H1 (cell line): Measurements from ENCODE around the gene P2RX5. TPM values are rescaled to one million over a fixed set of nuclear protein-coding genes. Genes with fewer than 3 reads are reported as not detected.

Experiments used
- CTCF ChIA-PET: fragments of 300-600 bp; sonication (Branson Sonifier 250); formaldehyde crosslinking; loops from one replicate; lab custom pipeline; 2021; ENCODE audit not compliant: partially characterized antibody; lab: Charles Lee
- POLR2A ChIA-PET: fragments of 300-600 bp; sonication (Branson Sonifier 250); formaldehyde crosslinking; loops from one replicate; lab custom pipeline; 2021; ENCODE audit warnings: inconsistent platforms; ENCODE audit not compliant: partially characterized antibody; lab: Charles Lee
- DNase-seq, 2 experiments: peaks; one replicate each; pipeline versions ENCODE4 v3.0.0 to v3.0.0-alpha.2; 2010 to 2022; ENCODE audit warnings: low spot score in 2 of 2, low read depth in 1 of 2, mixed read lengths in 1 of 2
- FAIRE-seq: peaks from 2 replicates; lab custom pipeline; 2011; peaks lifted over from hg19 to GRCh38; lab: Jason Lieb, UNC
- H2AFZ ChIP-seq: 2 replicates; pipeline ENCODE4 v1.8.1; 2012; ENCODE audit warnings: low read length, inconsistent platforms
- H2AK5ac ChIP-seq: 2 replicates; pipeline ENCODE4 v1.6.1; 2013; ENCODE audit warnings: low read depth, low read length
- H2BK120ac ChIP-seq: replicated peaks from 2 replicates; pipeline ENCODE3; 2013; ENCODE audit warnings: low read depth, low read length, inconsistent platforms
- H2BK12ac ChIP-seq: 2 replicates; pipeline ENCODE4 v1.6.1; 2013; ENCODE audit warnings: low read depth, low read length
- H2BK15ac ChIP-seq: 2 replicates; pipeline ENCODE4 v1.6.1; 2013; ENCODE audit warnings: low read length
- H2BK20ac ChIP-seq: 2 replicates; pipeline ENCODE4 v1.6.1; 2013; ENCODE audit warnings: low read length
- H2BK5ac ChIP-seq: 2 replicates; pipeline ENCODE4 v1.6.1; 2013; ENCODE audit warnings: low read depth, low read length
- H3K14ac ChIP-seq: 2 replicates; pipeline ENCODE4 v1.6.1; 2013; ENCODE audit warnings: inconsistent platforms; ENCODE audit not compliant: insufficient read length
- H3K18ac ChIP-seq: 2 replicates; pipeline ENCODE4 v1.6.1; 2013; ENCODE audit warnings: low read length; ENCODE audit errors: extremely low read depth
- H3K23ac ChIP-seq: 2 replicates; pipeline ENCODE4 v1.6.1; 2013; ENCODE audit warnings: inconsistent platforms; ENCODE audit not compliant: insufficient read length
- H3K23me2 ChIP-seq: 2 replicates; pipeline ENCODE4 v1.6.1; 2013; ENCODE audit warnings: low read depth, low read length
- H3K27ac ChIP-seq: 2 replicates; pipeline ENCODE4 v1.6.1; 2011; ENCODE audit warnings: low read depth, low read length, inconsistent platforms
- H3K27me3 ChIP-seq, 4 experiments: replicated peaks in 1 of 4; 1 replicate in 1 of 4; 2 replicates in 3 of 4; pipeline versions ENCODE4 v1.6.1 to v1.8.1; 2011 to 2013; ENCODE audit warnings: low read length in 3 of 4, mild to moderate bottlenecking in 3 of 4, inconsistent platforms in 2 of 4, mixed read lengths in 2 of 4, moderate library complexity in 1 of 4; ENCODE audit not compliant: control insufficient read depth in 3 of 4, insufficient read depth in 3 of 4; ENCODE audit errors: extremely low read depth in 1 of 4
- H3K36me3 ChIP-seq, 4 experiments: 2 replicates each; pipeline versions ENCODE4 v1.6.1 to v1.8.1; 2011 to 2013; ENCODE audit warnings: mild to moderate bottlenecking in 4 of 4, low read length in 3 of 4, moderate library complexity in 2 of 4, control low read depth in 1 of 4, inconsistent platforms in 1 of 4; ENCODE audit not compliant: insufficient read depth in 4 of 4, control insufficient read depth in 2 of 4
- H3K4ac ChIP-seq: replicated peaks from 2 replicates; pipeline ENCODE3; 2013; ENCODE audit warnings: low read length, low read depth, mixed read lengths, inconsistent platforms; ENCODE audit not compliant: insufficient read length
- H3K4me1 ChIP-seq, 4 experiments: replicated peaks in 1 of 4; 1 replicate in 1 of 4; 2 replicates in 3 of 4; pipeline versions ENCODE4 v1.6.1 to v1.8.1; 2011 to 2013; ENCODE audit warnings: low read length in 3 of 4, inconsistent platforms in 2 of 4, mixed read lengths in 1 of 4; ENCODE audit not compliant: insufficient read depth in 4 of 4, control insufficient read depth in 3 of 4
- H3K4me2 ChIP-seq, 2 experiments: 2 replicates each; pipeline versions ENCODE4 v1.6.1 to v1.8.1; 2011 to 2013; ENCODE audit warnings: low read depth in 2 of 2, low read length in 2 of 2, control low read depth in 1 of 2, inconsistent platforms in 1 of 2, mild to moderate bottlenecking in 1 of 2; ENCODE audit not compliant: insufficient read depth in 1 of 2
- H3K4me3 ChIP-seq, 4 experiments: fragments of 200-600, 300-600 bp in 1 of 4; sonication (generic), shearing (Covaris generic), sonication (Bioruptor Twin) in 1 of 4; 2 replicates each; pipeline versions ENCODE4 v1.5.1 to v1.8.1; 2011 to 2016; ENCODE audit warnings: low read length in 4 of 4, low read depth in 3 of 4, control low read depth in 2 of 4, inconsistent platforms in 2 of 4, mild to moderate bottlenecking in 2 of 4, mixed read lengths in 1 of 4, moderate library complexity in 1 of 4; ENCODE audit not compliant: insufficient read depth in 2 of 4; ENCODE audit errors: extremely low read depth in 1 of 4
- H3K56ac ChIP-seq: replicated peaks from 2 replicates; pipeline ENCODE3; 2013; ENCODE audit warnings: low read depth, mild to moderate bottlenecking, mixed read lengths, low read length, inconsistent platforms; ENCODE audit not compliant: insufficient read length
- H3K79me1 ChIP-seq: 2 replicates; pipeline ENCODE4 v1.6.1; 2013; ENCODE audit warnings: low read depth, low read length, control low read depth
- H3K79me2 ChIP-seq, 2 experiments: 2 replicates each; pipeline versions ENCODE4 v1.6.1 to v1.8.1; 2012 to 2013; ENCODE audit warnings: low read length in 2 of 2, mild to moderate bottlenecking in 2 of 2, inconsistent platforms in 1 of 2; ENCODE audit not compliant: insufficient read depth in 2 of 2, control insufficient read depth in 1 of 2
- H3K9ac ChIP-seq, 4 experiments: replicated peaks in 1 of 4; 1 replicate in 1 of 4; 2 replicates in 3 of 4; pipeline versions ENCODE4 v1.6.1 to v1.8.1; 2011 to 2013; ENCODE audit warnings: low read depth in 3 of 4, low read length in 3 of 4, control low read depth in 2 of 4, mild to moderate bottlenecking in 2 of 4, moderate library complexity in 2 of 4, inconsistent platforms in 1 of 4; ENCODE audit errors: extremely low read depth in 1 of 4
- H3K9me3 ChIP-seq, 2 experiments: 2 replicates each; pipeline versions ENCODE4 v1.6.1 to v1.8.1; 2012 to 2013; ENCODE audit warnings: mild to moderate bottlenecking in 2 of 2, moderate library complexity in 2 of 2, control low read depth in 1 of 2, inconsistent platforms in 1 of 2, low read depth in 1 of 2, low read length in 1 of 2, mixed read lengths in 1 of 2; ENCODE audit not compliant: insufficient read depth in 2 of 2
- H4K20me1 ChIP-seq, 2 experiments: replicated peaks in 1 of 2; 2 replicates each; pipeline versions ENCODE3 to v1.8.1; 2011 to 2013; ENCODE audit warnings: inconsistent platforms in 2 of 2, low read length in 2 of 2, mild to moderate bottlenecking in 1 of 2; ENCODE audit not compliant: insufficient read depth in 2 of 2, control insufficient read depth in 1 of 2
- H4K5ac ChIP-seq: 2 replicates; pipeline ENCODE4 v1.6.1; 2013; ENCODE audit warnings: low read length, low read depth, mixed read lengths, inconsistent platforms; ENCODE audit not compliant: insufficient read length
- H4K8ac ChIP-seq: 2 replicates; pipeline ENCODE4 v1.8.0; 2013; ENCODE audit warnings: mild to moderate bottlenecking, moderate library complexity, low read length, inconsistent platforms; ENCODE audit not compliant: insufficient read depth; ENCODE audit errors: extremely low read depth
- H4K91ac ChIP-seq: replicated peaks from 2 replicates; pipeline ENCODE3; 2013; ENCODE audit warnings: low read length, mixed read lengths, inconsistent platforms; ENCODE audit not compliant: insufficient read length
- BCL11A ChIP-seq, 2 experiments: IDR thresholded peaks; one replicate each; pipeline ENCODE4 v1.6.1; 2011; ENCODE audit warnings: low read depth in 2 of 2, low read length in 2 of 2, mild to moderate bottlenecking in 2 of 2
- CBX8 ChIP-seq: fragments of 300-800, 300-1000 bp; sonication (generic); IDR thresholded peaks from 2 replicates; pipeline ENCODE4 v1.7.1; 2016; ENCODE audit warnings: low read depth, low read length, borderline replicate concordance
- KDM1A ChIP-seq: fragments of 200-600, 300-600 bp; sonication (generic); IDR thresholded peaks from 2 replicates; pipeline ENCODE4 v1.7.1; 2016; ENCODE audit warnings: mild to moderate bottlenecking, low read length, borderline replicate concordance
- NANOG ChIP-seq: IDR thresholded peaks from 2 replicates; pipeline ENCODE4 v1.6.1; 2011; ENCODE audit warnings: low read length, low read depth, mild to moderate bottlenecking, inconsistent platforms; ENCODE audit not compliant: insufficient read depth, poor library complexity, severe bottlenecking
- RAD21 ChIP-seq, 2 experiments: IDR thresholded peaks in 1 of 2; conservative IDR thresholded peaks in 1 of 2; 2 replicates each; pipeline ENCODE4 v1.6.1; 2011; ENCODE audit warnings: low read depth in 2 of 2, low read length in 2 of 2, improper control_type of control experiment in 1 of 2, inconsistent platforms in 1 of 2, mild to moderate bottlenecking in 1 of 2, moderate library complexity in 1 of 2
- WGBS, 2 experiments: shearing (Covaris generic) in 1 of 2; methylation state at CpG; one replicate each; pipeline versions ENCODE4 v1.1.6 to v1.1.7; 2013 to 2015; ENCODE audit warnings: low lambda C conversion rate in 2 of 2, mixed read lengths in 2 of 2, inconsistent platforms in 1 of 2, low coverage in 1 of 2, missing lambda C conversion rate in 1 of 2; ENCODE audit not compliant: insufficient replicate concordance in 2 of 2, insufficient coverage in 1 of 2, insufficient read length in 1 of 2; ENCODE audit errors: extremely low coverage in 1 of 2, missing lambda C conversion rate in 1 of 2; 5-methylcytosine and 5-hydroxymethylcytosine counted together
- polyA plus RNA-seq, 7 experiments: library from polyadenylated mRNA; depleted of rRNA in 3 of 7; stranded (reverse) in 5 of 7; unstranded in 2 of 7; fragments of >200 nt in 5 of 7; fragments of 200-250 nt in 2 of 7; gene quantifications; 1 replicate in 5 of 7; 2 replicates in 1 of 7; 4 replicates in 1 of 7; pipeline versions ENCODE4 v1.2.1 to v1.2.3, GENCODE V29; 2011 to 2013; ENCODE audit warnings: missing spikeins in 2 of 7, mixed read lengths in 2 of 7
- total RNA-seq: library from RNA; stranded (reverse); fragmentation: NEBNext Ultra II Directional; extraction: Animal tissue kit (Norgen Biotek cat#: 25700); gene quantifications from 2 replicates; pipeline ENCODE4 v1.2.1, GENCODE V29; 2021
- TF ChIP-seq, protein P1 (sequence below): IDR thresholded peaks from 2 replicates; pipeline ENCODE4 v1.6.1; 2012; ENCODE audit warnings: low read length, inconsistent platforms

The P2RX5 gene
- total and polyA plus RNA-seq, 2 of the 8 experiments (the other 6 are each of a cell fraction or from before 2014, with no cell fraction given): 12.0 to 15.6 TPM

DNA sequence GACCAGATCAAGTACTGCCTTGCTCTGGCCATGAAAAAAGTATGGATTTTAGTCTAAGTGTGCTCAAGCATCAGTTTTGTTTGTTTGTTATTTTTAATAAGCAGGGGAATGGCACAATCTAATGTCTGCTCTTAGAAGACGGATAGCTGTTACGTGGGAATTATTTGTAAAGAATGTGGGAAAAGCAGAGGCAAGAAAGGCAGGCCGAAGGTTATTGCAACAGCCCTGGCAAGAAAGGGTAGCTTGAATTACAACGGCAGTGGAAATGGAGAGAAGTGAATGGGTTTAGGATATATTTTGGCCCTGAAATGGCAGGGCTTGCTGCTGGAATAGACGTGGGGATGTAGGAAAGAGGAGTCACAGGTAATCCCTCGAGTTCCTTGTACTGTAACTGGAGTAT is 26.8 kb upstream of the P2RX5 start:
- Histone ChIP-seq H4K20me1 (peaks cover 3 to 18% of the 10 kb centered on the region in 2 experiments), H4K5ac (no peak overlapping the region), H3K9me3 (no peaks in the 10 kb centered on the region), H3K56ac (no peak overlapping the region), H3K79me1 (peaks cover 12% of the 10 kb centered on the region), H3K4me2 (peak overlapping the region; percentile 92 to 93), H3K23me2 (peaks cover 12% of the 10 kb centered on the region), H2BK15ac (no peak overlapping the region), H3K23ac (no peak overlapping the region), H3K36me3 (peaks cover 7 to 38% (median 12%) of the 10 kb centered on the region in 4 experiments), H3K27me3 (no peaks in the 10 kb centered on the region), H2BK120ac (no peak overlapping the region), H2BK20ac (no peak overlapping the region), H3K4me3 (peak overlapping the region; percentile 67 to 84 (median 75)), H4K91ac (no peak overlapping the region), H2BK5ac (no peak overlapping the region), H3K4ac (peak overlapping the region; percentile 24), H4K8ac (no peak overlapping the region), H3K4me1 (peaks cover 0 to 13% (median 8%) of the 10 kb centered on the region in 4 experiments; a peak in 4 of 7 replicates), H3K14ac (no peak overlapping the region), H3K9ac (peak overlapping the region in 1 of 4 experiments; percentile 72; a peak in 2 of 7 replicates), H2AK5ac (no peak overlapping the region), H2AFZ (peak overlapping the region; percentile 58; the same call in 1 of the 2 replicates), H2BK12ac (no peak overlapping the region), H3K27ac (no peak overlapping the region), H3K79me2 (peaks cover 10 to 38% of the 10 kb centered on the region in 2 experiments), H3K18ac (no peak overlapping the region)
- WGBS, 2 experiments: 70% methylated on average over 6 of the region's 6 CpGs; no CpG with 5 or more reads in 1 of the 2 experiments
- DNase-seq (no peak), FAIRE-seq (no peak)
- CTCF ChIA-PET: interaction anchor here (0.6 to 9.3 kb wide), 16 partner anchors 8 to 894 kb away, joined by 3 to 72 read pairs (median 4); partner anchors contain the start of gene NCBP3
- POLR2A ChIA-PET: interaction anchor here (0.8 to 3.9 kb wide), 13 partner anchors 8 to 122 kb away, joined by 3 to 15 read pairs (median 5); partner anchors contain the start of genes EMC6, P2RX5 and TAX1BP3
- TF ChIP-seq RAD21 (IDR thresholded peaks at IDR 0.05 in 1 of 2, conservative IDR thresholded peaks at IDR 0.05 in 1 of 2; ENCODE audit: low read depth in 2 of 2, low read length in 2 of 2) (no peak), CBX8 (no peak), NANOG (no peak), KDM1A (no peak), BCL11A (IDR thresholded peaks at IDR 0.05; ENCODE audit: low read depth in 2 of 2, low read length in 2 of 2) (no peak)
- TF ChIP-seq, protein P1, sequence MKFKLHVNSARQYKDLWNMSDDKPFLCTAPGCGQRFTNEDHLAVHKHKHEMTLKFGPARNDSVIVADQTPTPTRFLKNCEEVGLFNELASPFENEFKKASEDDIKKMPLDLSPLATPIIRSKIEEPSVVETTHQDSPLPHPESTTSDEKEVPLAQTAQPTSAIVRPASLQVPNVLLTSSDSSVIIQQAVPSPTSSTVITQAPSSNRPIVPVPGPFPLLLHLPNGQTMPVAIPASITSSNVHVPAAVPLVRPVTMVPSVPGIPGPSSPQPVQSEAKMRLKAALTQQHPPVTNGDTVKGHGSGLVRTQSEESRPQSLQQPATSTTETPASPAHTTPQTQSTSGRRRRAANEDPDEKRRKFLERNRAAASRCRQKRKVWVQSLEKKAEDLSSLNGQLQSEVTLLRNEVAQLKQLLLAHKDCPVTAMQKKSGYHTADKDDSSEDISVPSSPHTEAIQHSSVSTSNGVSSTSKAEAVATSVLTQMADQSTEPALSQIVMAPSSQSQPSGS: no peak
